Endodermal cell (in vitro differentiated cells): Measurements from ENCODE around the gene IL31RA. TPM values are rescaled to one million over a fixed set of nuclear protein-coding genes. Genes with fewer than 3 reads are reported as not detected.

ENCODE experiments used
- DNase-seq: peaks from one replicate; pipeline ENCODE4 v3.0.0-alpha.2; 2017
- H3K27ac ChIP-seq: 2 replicates; pipeline ENCODE4 v1.5.1; 2013; ENCODE audit warnings: mild to moderate bottlenecking, low read depth, low read length, moderate library complexity
- H3K27me3 ChIP-seq: 2 replicates; pipeline ENCODE4 v1.6.1; 2013; ENCODE audit warnings: mild to moderate bottlenecking, low read length, moderate library complexity; ENCODE audit not compliant: insufficient read depth, control insufficient read depth, poor library complexity, severe bottlenecking
- H3K36me3 ChIP-seq: 2 replicates; pipeline ENCODE4 v1.7.0; 2013; ENCODE audit warnings: mild to moderate bottlenecking, low read length, moderate library complexity; ENCODE audit not compliant: control insufficient read depth, insufficient read depth
- H3K4me1 ChIP-seq: one replicate; pipeline ENCODE4 v1.7.0; 2013; ENCODE audit warnings: low read length; ENCODE audit not compliant: control insufficient read depth, insufficient read depth
- H3K4me3 ChIP-seq: 2 replicates; pipeline ENCODE4 v1.5.1; 2013; ENCODE audit warnings: mild to moderate bottlenecking, low read length, moderate library complexity
- H3K9ac ChIP-seq: 2 replicates; pipeline ENCODE4 v1.6.1; 2013; ENCODE audit warnings: mild to moderate bottlenecking, low read length, moderate library complexity; ENCODE audit not compliant: poor library complexity, severe bottlenecking; ENCODE audit errors: extremely low read depth
- H3K9me3 ChIP-seq: 2 replicates; pipeline ENCODE4 v1.6.1; 2013; ENCODE audit warnings: mild to moderate bottlenecking, low read length, moderate library complexity; ENCODE audit not compliant: control insufficient read depth
- H3K27ac Mint-ChIP-seq: 2 replicates; pipeline ENCODE4 v1.8.0; 2020; ENCODE audit warnings: mixed read lengths
- H3K27me3 Mint-ChIP-seq: 2 replicates; pipeline ENCODE4 v1.8.0; 2021; ENCODE audit warnings: mild to moderate bottlenecking, mixed read lengths; ENCODE audit not compliant: insufficient read depth
- H3K36me3 Mint-ChIP-seq: 2 replicates; pipeline ENCODE4 v1.8.0; 2020; ENCODE audit warnings: low read depth, mixed read lengths
- H3K4me1 Mint-ChIP-seq: 2 replicates; pipeline ENCODE4 v1.8.0; 2020; ENCODE audit warnings: mixed read lengths
- H3K4me3 Mint-ChIP-seq: 2 replicates; pipeline ENCODE4 v1.8.0; 2020; ENCODE audit warnings: mild to moderate bottlenecking, moderate library complexity, mixed read lengths
- H3K9me3 Mint-ChIP-seq: 2 replicates; pipeline ENCODE4 v1.8.0; 2020; ENCODE audit warnings: mild to moderate bottlenecking, mixed read lengths
- WGBS, 2 experiments: methylation state at CpG; one replicate each; pipeline versions ENCODE4 v1.1.5 to v1.1.7; 2013; ENCODE audit warnings: missing lambda C conversion rate in 2 of 2, mixed read lengths in 1 of 2; ENCODE audit not compliant: insufficient coverage in 1 of 2, insufficient read length in 1 of 2; 5-methylcytosine and 5-hydroxymethylcytosine counted together
- total RNA-seq, 2 donors: library from RNA; stranded (reverse); fragmentation: NEBNext Ultra II Directional in 1 of 2; extraction: Animal tissue kit (Norgen Biotek cat#: 25700) in 1 of 2; gene quantifications; 2 replicates in 1 of 2; 3 replicates in 1 of 2; pipeline ENCODE4 v1.2.1, GENCODE V29; 2021
- TF ChIP-seq, protein P1 (sequence below): fragments of 200-600 bp; sonication (generic); conservative IDR thresholded peaks from 2 replicates; pipeline ENCODE4 v1.5.0; 2021; ENCODE audit warnings: antibody characterized with exemption, mild to moderate bottlenecking

The IL31RA gene
- total RNA-seq, 2 donors from 2014 or later = not detected

DNA sequence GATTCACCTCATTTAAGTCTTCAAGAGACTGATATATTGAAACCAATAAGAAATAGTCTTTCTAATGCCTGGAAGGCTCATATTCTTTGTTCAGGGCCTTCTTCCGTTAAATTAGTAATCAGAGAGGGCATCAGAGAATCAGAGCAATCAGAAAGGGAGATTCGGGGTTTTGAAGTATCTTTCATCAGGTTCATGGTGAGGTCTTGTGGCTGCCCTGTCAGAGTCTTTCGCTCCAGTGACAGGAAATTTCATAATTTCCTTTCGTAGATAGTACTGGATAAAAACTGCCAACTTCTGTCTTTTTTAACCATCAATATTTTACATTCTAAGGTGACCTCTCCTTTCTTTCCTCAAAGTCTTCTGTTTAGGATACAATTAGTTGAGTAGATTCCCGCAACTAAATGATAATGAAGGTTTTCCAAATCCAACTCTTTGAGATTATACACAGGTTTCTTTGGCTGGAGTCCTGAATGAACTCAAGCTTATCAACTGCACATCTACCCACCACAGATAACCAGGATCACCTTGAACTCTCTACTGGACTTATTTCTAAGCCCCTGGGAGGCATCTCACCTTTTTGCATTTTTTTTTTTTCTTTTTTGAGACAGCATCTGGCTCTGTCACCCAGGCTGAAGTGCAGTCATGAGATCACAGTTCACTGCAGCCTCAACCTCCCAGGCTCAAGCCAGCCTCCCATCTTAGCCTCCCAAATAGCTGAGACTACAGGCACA, 5.5 kb downstream of the IL31RA start:
- Histone ChIP-seq H3K9ac (no peak overlapping the region), H3K36me3 (no peaks in the 10 kb centered on the region), H3K9me3 (no peaks in the 10 kb centered on the region), H3K4me3 (no peak overlapping the region), H3K4me1 (no peaks in the 10 kb centered on the region), H3K27me3 (peaks cover 4% of the 10 kb centered on the region), H3K27ac (no peak overlapping the region)
- no peaks in the 10 kb centered on the region for H3K36me3 Mint-ChIP-seq
- no peaks in the 10 kb centered on the region for H3K4me1 Mint-ChIP-seq
- H3K27me3 Mint-ChIP-seq = no peaks in the 10 kb centered on the region
- H3K27ac Mint-ChIP-seq = no peak overlapping the region
- H3K4me3 Mint-ChIP-seq = no peak overlapping the region
- peaks cover 2% of the 10 kb centered on the region for H3K9me3 Mint-ChIP-seq
- WGBS, 2 experiments = 92% methylated on average over 4 to 5 of the region's 5 CpGs
- DNase-seq = no peak
- TF ChIP-seq, protein P1, sequence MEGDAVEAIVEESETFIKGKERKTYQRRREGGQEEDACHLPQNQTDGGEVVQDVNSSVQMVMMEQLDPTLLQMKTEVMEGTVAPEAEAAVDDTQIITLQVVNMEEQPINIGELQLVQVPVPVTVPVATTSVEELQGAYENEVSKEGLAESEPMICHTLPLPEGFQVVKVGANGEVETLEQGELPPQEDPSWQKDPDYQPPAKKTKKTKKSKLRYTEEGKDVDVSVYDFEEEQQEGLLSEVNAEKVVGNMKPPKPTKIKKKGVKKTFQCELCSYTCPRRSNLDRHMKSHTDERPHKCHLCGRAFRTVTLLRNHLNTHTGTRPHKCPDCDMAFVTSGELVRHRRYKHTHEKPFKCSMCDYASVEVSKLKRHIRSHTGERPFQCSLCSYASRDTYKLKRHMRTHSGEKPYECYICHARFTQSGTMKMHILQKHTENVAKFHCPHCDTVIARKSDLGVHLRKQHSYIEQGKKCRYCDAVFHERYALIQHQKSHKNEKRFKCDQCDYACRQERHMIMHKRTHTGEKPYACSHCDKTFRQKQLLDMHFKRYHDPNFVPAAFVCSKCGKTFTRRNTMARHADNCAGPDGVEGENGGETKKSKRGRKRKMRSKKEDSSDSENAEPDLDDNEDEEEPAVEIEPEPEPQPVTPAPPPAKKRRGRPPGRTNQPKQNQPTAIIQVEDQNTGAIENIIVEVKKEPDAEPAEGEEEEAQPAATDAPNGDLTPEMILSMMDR = no peak

DNA sequence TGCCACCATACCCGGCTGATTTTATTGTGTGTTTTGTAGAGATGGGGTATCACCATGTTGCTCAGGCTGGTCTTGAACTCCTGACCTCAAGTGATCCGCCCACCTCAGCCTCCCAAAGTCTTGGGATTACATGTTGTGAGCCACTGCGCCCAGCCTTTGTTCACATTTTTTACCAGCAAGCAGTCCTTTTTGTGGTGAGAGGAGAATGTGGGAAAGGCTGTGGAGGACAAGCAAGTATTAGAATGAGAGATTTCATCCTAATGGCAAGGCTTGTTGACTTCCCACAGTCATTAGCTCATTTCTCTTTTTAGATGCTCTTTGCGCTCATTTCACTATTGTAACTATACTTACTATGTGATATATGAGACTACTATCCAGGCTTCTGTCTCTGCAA, 6.1 kb downstream of the IL31RA start:
- Histone ChIP-seq H3K27me3 (peaks cover 4% of the 10 kb centered on the region), H3K36me3 (no peaks in the 10 kb centered on the region), H3K9me3 (no peaks in the 10 kb centered on the region), H3K9ac (no peak overlapping the region), H3K4me1 (no peaks in the 10 kb centered on the region), H3K4me3 (no peak overlapping the region), H3K27ac (no peak overlapping the region)
- Mint-ChIP-seq H3K27me3 (no peaks in the 10 kb centered on the region), H3K4me1 (no peaks in the 10 kb centered on the region), H3K27ac (no peak overlapping the region), H3K36me3 (no peaks in the 10 kb centered on the region), H3K9me3 (peaks cover 2% of the 10 kb centered on the region), H3K4me3 (no peak overlapping the region)
- no peak for DNase-seq
- TF ChIP-seq, protein P1 = no peak
- 91 to 100% methylated on average over 1 to 4 of the region's 4 CpGs for WGBS, 2 experiments

DNA sequence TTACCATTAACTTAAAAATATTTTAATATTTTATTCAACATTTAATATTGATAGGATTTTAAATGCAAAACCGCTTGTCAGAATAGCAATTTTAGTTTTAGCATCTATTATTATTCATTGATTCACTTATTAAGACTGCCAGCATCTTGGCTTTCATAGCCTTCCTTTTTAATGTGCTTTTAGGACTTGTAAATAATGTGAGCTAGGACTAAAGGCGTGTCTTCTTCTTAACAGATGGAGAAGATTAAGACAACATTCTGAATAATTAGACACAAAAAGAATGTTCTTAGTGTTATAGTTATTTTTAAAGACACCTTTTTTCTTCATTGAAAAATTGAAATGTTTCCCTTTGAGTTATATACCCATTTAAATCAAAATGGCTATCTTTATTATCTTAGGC, 6.9 kb downstream of the IL31RA start:
- Mint-ChIP-seq H3K9me3 (peaks cover 2% of the 10 kb centered on the region), H3K27me3 (no peaks in the 10 kb centered on the region), H3K36me3 (no peaks in the 10 kb centered on the region), H3K27ac (no peak overlapping the region), H3K4me3 (no peak overlapping the region), H3K4me1 (no peaks in the 10 kb centered on the region)
- Histone ChIP-seq H3K27me3 (peaks cover 4% of the 10 kb centered on the region), H3K4me1 (no peaks in the 10 kb centered on the region), H3K4me3 (no peak overlapping the region), H3K36me3 (no peaks in the 10 kb centered on the region), H3K27ac (no peak overlapping the region), H3K9me3 (no peaks in the 10 kb centered on the region), H3K9ac (no peak overlapping the region)
- 100% methylated on average over 2 of the region's 2 CpGs; no CpG with 5 or more reads in 1 of the 2 experiments for WGBS, 2 experiments
- DNase-seq = no peak
- TF ChIP-seq, protein P1 = no peak
